ENCODE results near the gene ZNF142. TPM values are rescaled to one million over a fixed set of nuclear protein-coding genes. Genes with fewer than 3 reads are reported as not detected.

Gene ZNF142
- total RNA-seq, 1 experiment from 2014 or later, result 23.1 TPM

- H3K4me1 ChIP-seq (replicated peaks; ENCODE audit: insufficient read depth), result no peaks in the 10 kb centered on the region
- no peaks in the 10 kb centered on the region for H3K36me3 ChIP-seq (ENCODE audit: low read depth)
- DNase-seq, result no peak
- no peaks in the 10 kb centered on the region for H3K27me3 ChIP-seq (ENCODE audit: insufficient read depth, low read depth)
- H3K9me3 ChIP-seq (ENCODE audit: insufficient read depth, low read depth), result no peaks in the 10 kb centered on the region
- BruUV-seq (replicated peaks), result no TSS peak
- H3K9me2 ChIP-seq (ENCODE audit: insufficient read depth), result no peaks in the 10 kb centered on the region
- no peak overlapping the region for H3K4me3 ChIP-seq
- POLR2A ChIA-PET (ENCODE audit: unreplicated experiment), result interaction anchor here (0.5 kb wide), 1 partner anchor 9 kb away, joined by 3 read pairs; no protein-coding TSS in a partner anchor
- H2AFZ ChIP-seq, result no peak overlapping the region
- H4K20me1 ChIP-seq (ENCODE audit: insufficient read depth), result no peaks in the 10 kb centered on the region
- no peak overlapping the region for H3K27ac ChIP-seq
- TF ChIP-seq CTCF (conservative IDR thresholded peaks at IDR 0.05) (no peak), EZH2 (IDR thresholded peaks at IDR 0.05; ENCODE audit: low read depth) (no peak)
- H3F3A ChIP-seq (ENCODE audit: insufficient read depth, low read depth), result no peaks in the 10 kb centered on the region
- no peaks in the 10 kb centered on the region for H3K79me2 ChIP-seq (ENCODE audit: low read depth)
- intact Hi-C loops (cut with micrococcal nuclease; ENCODE audit: unreplicated experiment), result no loop called here
- H3K4me2 ChIP-seq, result no peak overlapping the region
- CTCF ChIA-PET, result no interaction called here
These were observed 42.4 kb upstream of the ZNF142 start for GRCh38 chr2:218701806-218702205.

GRCh38 chr2:218698885-218699284 lies 39.5 kb upstream of the ZNF142 start:
- no TSS peak for BruUV-seq (replicated peaks)

GRCh38 chr2:218694405-218695145 lies 35.2 kb upstream of the ZNF142 start:
- H4K20me1 ChIP-seq (ENCODE audit: insufficient read depth), result no peaks in the 10 kb centered on the region
- intact Hi-C loops (cut with micrococcal nuclease; ENCODE audit: unreplicated experiment), result no loop called here
- DNase-seq, result no peak
- TF ChIP-seq EZH2 (IDR thresholded peaks at IDR 0.05; ENCODE audit: low read depth) (no peak), CTCF (conservative IDR thresholded peaks at IDR 0.05) (no peak)
- H3K79me2 ChIP-seq (ENCODE audit: low read depth), result no peaks in the 10 kb centered on the region
- CTCF ChIA-PET, result no interaction called here
- H3K4me3 ChIP-seq, result no peak overlapping the region
- H3K4me1 ChIP-seq (replicated peaks; ENCODE audit: insufficient read depth), result no peaks in the 10 kb centered on the region
- no peak overlapping the region for H2AFZ ChIP-seq
- H3K9me2 ChIP-seq (ENCODE audit: insufficient read depth), result no peaks in the 10 kb centered on the region
- H3K4me2 ChIP-seq, result no peak overlapping the region
- H3K9me3 ChIP-seq (ENCODE audit: insufficient read depth, low read depth), result no peaks in the 10 kb centered on the region
- H3K27me3 ChIP-seq (ENCODE audit: insufficient read depth, low read depth), result no peaks in the 10 kb centered on the region
- no TSS peak for BruUV-seq (replicated peaks)
- no peaks in the 10 kb centered on the region for H3K36me3 ChIP-seq (ENCODE audit: low read depth)
- no peak overlapping the region for H3K27ac ChIP-seq
- POLR2A ChIA-PET (ENCODE audit: unreplicated experiment), result no interaction called here
- no peaks in the 10 kb centered on the region for H3F3A ChIP-seq (ENCODE audit: insufficient read depth, low read depth)

More at GRCh38 chr2:218698885-218699284, 39.5 kb upstream of the ZNF142 start:
- H2AFZ ChIP-seq, result no peak overlapping the region
- H3F3A ChIP-seq (ENCODE audit: insufficient read depth, low read depth), result no peaks in the 10 kb centered on the region
- intact Hi-C loops (cut with micrococcal nuclease; ENCODE audit: unreplicated experiment), result no loop called here
- ChIA-PET POLR2A (ENCODE audit: unreplicated experiment) (no interaction called here), CTCF (no interaction called here)
- DNase-seq, result no peak
- H4K20me1 ChIP-seq (ENCODE audit: insufficient read depth), result no peaks in the 10 kb centered on the region
- H3K79me2 ChIP-seq (ENCODE audit: low read depth), result no peaks in the 10 kb centered on the region
- no peaks in the 10 kb centered on the region for H3K9me2 ChIP-seq (ENCODE audit: insufficient read depth)
- H3K36me3 ChIP-seq (ENCODE audit: low read depth), result no peaks in the 10 kb centered on the region
- H3K4me1 ChIP-seq (replicated peaks; ENCODE audit: insufficient read depth), result no peaks in the 10 kb centered on the region
- H3K9me3 ChIP-seq (ENCODE audit: insufficient read depth, low read depth), result no peaks in the 10 kb centered on the region
- H3K27ac ChIP-seq, result no peak overlapping the region
- H3K4me3 ChIP-seq, result no peak overlapping the region
- H3K4me2 ChIP-seq, result no peak overlapping the region
- no peaks in the 10 kb centered on the region for H3K27me3 ChIP-seq (ENCODE audit: insufficient read depth, low read depth)
- TF ChIP-seq EZH2 (IDR thresholded peaks at IDR 0.05; ENCODE audit: low read depth) (no peak), CTCF (conservative IDR thresholded peaks at IDR 0.05) (no peak)

Data from PC-9 (cell line).